HepG2 (cell line): ENCODE data around the gene MALT1. TPM values are rescaled to one million over a fixed set of nuclear protein-coding genes. Genes with fewer than 3 reads are reported as not detected.
A peak's percentile ranks its signal among the peaks of the same experiment; 100 is the strongest.

Source experiments
- KLF16 ChIP-seq, 2 experiments: sonication (generic) in 1 of 2; formaldehyde crosslinking in 1 of 2; IDR thresholded peaks; 2 replicates each; pipeline versions ENCODE4 v1.6.1 to v1.8.0; 2016 to 2023; ENCODE audit warnings: missing genetic modification reagents in 2 of 2, missing compliant biosample characterization in 1 of 2
- NR2C2 ChIP-seq: sonication (generic); formaldehyde crosslinking; IDR thresholded peaks from 2 replicates; pipeline ENCODE4 v1.4.0; 2020; ENCODE audit warnings: missing genetic modification reagents, mild to moderate bottlenecking, moderate library complexity, borderline replicate concordance
- RBM22 ChIP-seq: fragments of 200-400 bp; formaldehyde crosslinking; optimal IDR thresholded peaks from 2 replicates; pipeline ENCODE3; 2017; ENCODE audit warnings: mild to moderate bottlenecking, low read length, moderate library complexity
- TEAD2 ChIP-seq: sonication (generic); formaldehyde crosslinking; IDR thresholded peaks from 2 replicates; pipeline ENCODE4 v1.9.0; 2021; ENCODE audit warnings: missing genetic modification reagents
- TEF ChIP-seq: sonication (generic); formaldehyde crosslinking; IDR thresholded peaks from 2 replicates; pipeline ENCODE4 v1.5.0; 2020; ENCODE audit warnings: missing genetic modification reagents
- ZNF275 ChIP-seq: sonication (generic); formaldehyde crosslinking; IDR thresholded peaks from 2 replicates; pipeline ENCODE4 v1.8.0; 2022; ENCODE audit warnings: missing genetic modification reagents, mild to moderate bottlenecking, inconsistent platforms, borderline replicate concordance
- ZNF44 ChIP-seq: sonication (generic); formaldehyde crosslinking; IDR thresholded peaks from 2 replicates; pipeline ENCODE4 v1.5.1; 2020; ENCODE audit warnings: mild to moderate bottlenecking, missing genetic modification reagents
- ZNF451 ChIP-seq: sonication (generic); formaldehyde crosslinking; IDR thresholded peaks from 2 replicates; pipeline ENCODE4 v1.5.0; 2020; ENCODE audit warnings: mild to moderate bottlenecking, missing genetic modification reagents
- ZNF552 ChIP-seq: sonication (generic); formaldehyde crosslinking; IDR thresholded peaks from 2 replicates; pipeline ENCODE4 v1.9.0; 2022; ENCODE audit warnings: missing genetic modification reagents, mild to moderate bottlenecking, borderline replicate concordance
- ZNF775 ChIP-seq: sonication (generic); formaldehyde crosslinking; IDR thresholded peaks from 2 replicates; pipeline ENCODE4 v1.4.0; 2020; ENCODE audit warnings: missing genetic modification reagents, mild to moderate bottlenecking, moderate library complexity, borderline replicate concordance
- polyA plus RNA-seq, 8 experiments: library from polyadenylated mRNA; depleted of rRNA in 3 of 8; stranded (reverse) in 7 of 8; unstranded in 1 of 8; fragments of >200 nt; fragmentation: Illumina TruSeq in 4 of 8; extraction: Trizol in 4 of 8; gene quantifications; 2 replicates each; pipeline versions ENCODE4 v1.2.1 to v1.2.3, GENCODE V29; 2011 to 2016; ENCODE audit warnings: low read depth in 4 of 8, missing spikeins in 1 of 8, mixed read lengths in 1 of 8; ENCODE audit not compliant: insufficient read depth in 1 of 8
- total RNA-seq, 5 experiments: library from RNA; depleted of rRNA; stranded (reverse); fragments of >200 nt; fragmentation: Illumina TruSeq; extraction: Trizol; gene quantifications; 2 replicates each; pipeline ENCODE4 v1.2.3, GENCODE V29; 2016; ENCODE audit warnings: low read depth in 1 of 5
- TF ChIP-seq, protein P1 (sequence below): sonication (generic); formaldehyde crosslinking; IDR thresholded peaks from 2 replicates; pipeline ENCODE4 v1.9.0; 2021; ENCODE audit warnings: missing genetic modification reagents, mild to moderate bottlenecking, borderline replicate concordance
- TF ChIP-seq, protein P2 (sequence below): sonication (generic); formaldehyde crosslinking; IDR thresholded peaks from 2 replicates; pipeline ENCODE4 v1.4.0; 2020; ENCODE audit warnings: mild to moderate bottlenecking, missing genetic modification reagents
- TF ChIP-seq, protein P3 (sequence below): IDR thresholded peaks from 2 replicates; pipeline ENCODE4 v1.6.1; 2012; ENCODE audit warnings: low read depth, low read length, improper control_type of control experiment
- TF ChIP-seq, protein P4 (sequence below): sonication (generic); formaldehyde crosslinking; IDR thresholded peaks from 2 replicates; pipeline ENCODE4 v1.4.0; 2020; ENCODE audit warnings: mild to moderate bottlenecking, missing genetic modification reagents
- TF ChIP-seq, protein P5 (sequence below): sonication (generic); formaldehyde crosslinking; IDR thresholded peaks from 2 replicates; pipeline ENCODE4 v1.9.0; 2021; ENCODE audit warnings: missing genetic modification reagents, borderline replicate concordance
- TF ChIP-seq, protein P6 (sequence below): sonication (generic); formaldehyde crosslinking; IDR thresholded peaks from 2 replicates; pipeline ENCODE4 v1.4.0; 2020; ENCODE audit warnings: mild to moderate bottlenecking, missing genetic modification reagents
- TF ChIP-seq, protein P7 (sequence below): sonication (generic); formaldehyde crosslinking; IDR thresholded peaks from 2 replicates; pipeline ENCODE4 v1.4.0; 2020; ENCODE audit warnings: missing genetic modification reagents, borderline replicate concordance

The MALT1 gene
- total and polyA plus RNA-seq, 2 of the 13 experiments (the other 11 are each of a cell fraction or from before 2014, with no cell fraction given), result 43.9 to 89.0 TPM

DNA sequence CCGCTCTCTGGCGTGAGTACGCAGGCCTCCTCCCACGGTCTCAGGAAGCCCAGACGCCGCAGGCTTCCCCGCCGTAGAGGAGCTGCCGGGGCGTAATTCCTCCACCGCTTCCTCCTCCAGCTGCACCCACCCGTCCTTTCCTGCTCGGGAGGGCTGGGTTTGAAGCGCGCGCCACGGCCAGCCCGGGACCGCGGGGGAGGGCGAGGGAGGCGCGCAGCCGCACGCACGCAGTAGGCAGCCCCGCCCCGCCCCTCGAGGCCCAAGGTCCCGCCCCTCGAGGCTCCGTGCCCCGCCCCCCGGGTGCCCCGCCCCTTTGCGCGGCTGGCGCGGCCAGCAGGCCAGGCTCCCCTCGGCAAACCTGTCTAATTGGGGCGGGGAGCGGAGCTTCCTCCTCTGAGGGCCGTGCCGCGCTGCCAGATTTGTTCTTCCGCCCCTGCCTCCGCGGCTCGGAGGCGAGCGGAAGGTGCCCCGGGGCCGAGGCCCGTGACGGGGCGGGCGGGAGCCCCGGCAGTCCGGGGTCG, at the start of gene MALT1 (continued):
- TF ChIP-seq, protein P1, sequence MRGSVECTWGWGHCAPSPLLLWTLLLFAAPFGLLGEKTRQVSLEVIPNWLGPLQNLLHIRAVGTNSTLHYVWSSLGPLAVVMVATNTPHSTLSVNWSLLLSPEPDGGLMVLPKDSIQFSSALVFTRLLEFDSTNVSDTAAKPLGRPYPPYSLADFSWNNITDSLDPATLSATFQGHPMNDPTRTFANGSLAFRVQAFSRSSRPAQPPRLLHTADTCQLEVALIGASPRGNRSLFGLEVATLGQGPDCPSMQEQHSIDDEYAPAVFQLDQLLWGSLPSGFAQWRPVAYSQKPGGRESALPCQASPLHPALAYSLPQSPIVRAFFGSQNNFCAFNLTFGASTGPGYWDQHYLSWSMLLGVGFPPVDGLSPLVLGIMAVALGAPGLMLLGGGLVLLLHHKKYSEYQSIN, result no peak
- TF ChIP-seq, protein P2, sequence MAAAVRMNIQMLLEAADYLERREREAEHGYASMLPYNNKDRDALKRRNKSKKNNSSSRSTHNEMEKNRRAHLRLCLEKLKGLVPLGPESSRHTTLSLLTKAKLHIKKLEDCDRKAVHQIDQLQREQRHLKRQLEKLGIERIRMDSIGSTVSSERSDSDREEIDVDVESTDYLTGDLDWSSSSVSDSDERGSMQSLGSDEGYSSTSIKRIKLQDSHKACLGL, result peak; percentile 57
- TF ChIP-seq KLF16 (CRISPR knock-in tag; IDR thresholded peaks at IDR 0.05), result peak in 1 of 2 experiments; percentile 37; a peak in 1 of 4 replicates
- TF ChIP-seq NR2C2, result no peak
- TF ChIP-seq ZNF44 (CRISPR knock-in tag), result no peak
- TF ChIP-seq ZNF775 (CRISPR knock-in tag), result no peak
- no peak; the same call in 1 of the 2 replicates for TF ChIP-seq ZNF451 (CRISPR knock-in tag)
- no peak; the same call in 1 of the 2 replicates for TF ChIP-seq ZNF552 (CRISPR knock-in tag)
- TF ChIP-seq, protein P3, sequence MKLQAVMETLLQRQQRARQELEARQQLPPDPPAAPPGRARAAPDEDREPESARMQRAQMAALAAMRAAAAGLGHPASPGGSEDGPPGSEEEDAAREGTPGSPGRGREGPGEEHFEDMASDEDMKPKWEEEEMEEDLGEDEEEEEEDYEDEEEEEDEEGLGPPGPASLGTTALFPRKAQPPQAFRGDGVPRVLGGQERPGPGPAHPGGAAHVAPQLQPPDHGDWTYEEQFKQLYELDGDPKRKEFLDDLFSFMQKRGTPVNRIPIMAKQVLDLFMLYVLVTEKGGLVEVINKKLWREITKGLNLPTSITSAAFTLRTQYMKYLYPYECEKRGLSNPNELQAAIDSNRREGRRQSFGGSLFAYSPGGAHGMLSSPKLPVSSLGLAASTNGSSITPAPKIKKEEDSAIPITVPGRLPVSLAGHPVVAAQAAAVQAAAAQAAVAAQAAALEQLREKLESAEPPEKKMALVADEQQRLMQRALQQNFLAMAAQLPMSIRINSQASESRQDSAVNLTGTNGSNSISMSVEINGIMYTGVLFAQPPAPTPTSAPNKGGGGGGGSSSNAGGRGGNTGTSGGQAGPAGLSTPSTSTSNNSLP, result no peak
- TF ChIP-seq TEAD2 (CRISPR knock-in tag), result no peak
- no peak for TF ChIP-seq TEF (CRISPR knock-in tag)
- TF ChIP-seq, protein P4, sequence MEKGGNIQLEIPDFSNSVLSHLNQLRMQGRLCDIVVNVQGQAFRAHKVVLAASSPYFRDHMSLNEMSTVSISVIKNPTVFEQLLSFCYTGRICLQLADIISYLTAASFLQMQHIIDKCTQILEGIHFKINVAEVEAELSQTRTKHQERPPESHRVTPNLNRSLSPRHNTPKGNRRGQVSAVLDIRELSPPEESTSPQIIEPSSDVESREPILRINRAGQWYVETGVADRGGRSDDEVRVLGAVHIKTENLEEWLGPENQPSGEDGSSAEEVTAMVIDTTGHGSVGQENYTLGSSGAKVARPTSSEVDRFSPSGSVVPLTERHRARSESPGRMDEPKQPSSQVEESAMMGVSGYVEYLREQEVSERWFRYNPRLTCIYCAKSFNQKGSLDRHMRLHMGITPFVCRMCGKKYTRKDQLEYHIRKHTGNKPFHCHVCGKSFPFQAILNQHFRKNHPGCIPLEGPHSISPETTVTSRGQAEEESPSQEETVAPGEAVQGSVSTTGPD (CRISPR knock-in tag), result no peak
- no peak for TF ChIP-seq RBM22
- TF ChIP-seq, protein P5, sequence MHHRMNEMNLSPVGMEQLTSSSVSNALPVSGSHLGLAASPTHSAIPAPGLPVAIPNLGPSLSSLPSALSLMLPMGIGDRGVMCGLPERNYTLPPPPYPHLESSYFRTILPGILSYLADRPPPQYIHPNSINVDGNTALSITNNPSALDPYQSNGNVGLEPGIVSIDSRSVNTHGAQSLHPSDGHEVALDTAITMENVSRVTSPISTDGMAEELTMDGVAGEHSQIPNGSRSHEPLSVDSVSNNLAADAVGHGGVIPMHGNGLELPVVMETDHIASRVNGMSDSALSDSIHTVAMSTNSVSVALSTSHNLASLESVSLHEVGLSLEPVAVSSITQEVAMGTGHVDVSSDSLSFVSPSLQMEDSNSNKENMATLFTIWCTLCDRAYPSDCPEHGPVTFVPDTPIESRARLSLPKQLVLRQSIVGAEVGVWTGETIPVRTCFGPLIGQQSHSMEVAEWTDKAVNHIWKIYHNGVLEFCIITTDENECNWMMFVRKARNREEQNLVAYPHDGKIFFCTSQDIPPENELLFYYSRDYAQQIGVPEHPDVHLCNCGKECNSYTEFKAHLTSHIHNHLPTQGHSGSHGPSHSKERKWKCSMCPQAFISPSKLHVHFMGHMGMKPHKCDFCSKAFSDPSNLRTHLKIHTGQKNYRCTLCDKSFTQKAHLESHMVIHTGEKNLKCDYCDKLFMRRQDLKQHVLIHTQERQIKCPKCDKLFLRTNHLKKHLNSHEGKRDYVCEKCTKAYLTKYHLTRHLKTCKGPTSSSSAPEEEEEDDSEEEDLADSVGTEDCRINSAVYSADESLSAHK (CRISPR knock-in tag), result no peak
- no peak for TF ChIP-seq ZNF275 (CRISPR knock-in tag)
- TF ChIP-seq, protein P6, sequence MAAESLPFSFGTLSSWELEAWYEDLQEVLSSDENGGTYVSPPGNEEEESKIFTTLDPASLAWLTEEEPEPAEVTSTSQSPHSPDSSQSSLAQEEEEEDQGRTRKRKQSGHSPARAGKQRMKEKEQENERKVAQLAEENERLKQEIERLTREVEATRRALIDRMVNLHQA (CRISPR knock-in tag), result no peak
- TF ChIP-seq, protein P7, sequence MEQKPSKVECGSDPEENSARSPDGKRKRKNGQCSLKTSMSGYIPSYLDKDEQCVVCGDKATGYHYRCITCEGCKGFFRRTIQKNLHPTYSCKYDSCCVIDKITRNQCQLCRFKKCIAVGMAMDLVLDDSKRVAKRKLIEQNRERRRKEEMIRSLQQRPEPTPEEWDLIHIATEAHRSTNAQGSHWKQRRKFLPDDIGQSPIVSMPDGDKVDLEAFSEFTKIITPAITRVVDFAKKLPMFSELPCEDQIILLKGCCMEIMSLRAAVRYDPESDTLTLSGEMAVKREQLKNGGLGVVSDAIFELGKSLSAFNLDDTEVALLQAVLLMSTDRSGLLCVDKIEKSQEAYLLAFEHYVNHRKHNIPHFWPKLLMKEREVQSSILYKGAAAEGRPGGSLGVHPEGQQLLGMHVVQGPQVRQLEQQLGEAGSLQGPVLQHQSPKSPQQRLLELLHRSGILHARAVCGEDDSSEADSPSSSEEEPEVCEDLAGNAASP, result no peak; the same call in 1 of the 2 replicates
